Left lung (tissue), 10 donors: ENCODE measurements around the gene DNMT1. TPM values are rescaled to one million over a fixed set of nuclear protein-coding genes. Genes with fewer than 3 reads are reported as not detected.
A peak's percentile ranks its signal among the peaks of the same experiment; 100 is the strongest.
"Not testable (repeated sequence)": the region's sequence is repeated elsewhere in the genome, so short reads cannot be mapped to it uniquely, and the experiment has no call there.

Experiments used
- ATAC-seq: fragments of 200-7000 bp; cut with Tn5 transposase; one replicate; pipeline ENCODE4 v1.9.1; 2020; ENCODE audit warnings: moderate library complexity
- DNase-seq, 4 donors: peaks; one replicate each; pipeline ENCODE4 v3.0.0-alpha.2; 2013 to 2020
- H3K27ac ChIP-seq, 2 donors: fragments of 200-600 bp; sonication (generic) in 1 of 2; one replicate each; pipeline versions ENCODE4 v1.5.0 to v1.8.0; 2020 to 2021
- H3K27me3 ChIP-seq, 2 donors: fragments of 200-600 bp; sonication (generic) in 1 of 2; one replicate each; pipeline versions ENCODE4 v1.5.0 to v1.8.0; 2020 to 2021
- H3K36me3 ChIP-seq, 2 donors: fragments of 200-600 bp; sonication (generic) in 1 of 2; one replicate each; pipeline versions ENCODE4 v1.5.0 to v1.8.0; 2020 to 2021
- H3K4me1 ChIP-seq, 2 donors: fragments of 200-600 bp; one replicate each; pipeline ENCODE4 v1.8.0; 2021
- H3K4me3 ChIP-seq, 2 donors: fragments of 200-600 bp; sonication (generic) in 1 of 2; one replicate each; pipeline versions ENCODE4 v1.5.0 to v1.8.0; 2020 to 2021; ENCODE audit warnings: mild to moderate bottlenecking in 1 of 2
- H3K9me3 ChIP-seq, 2 donors: fragments of 200-600 bp; sonication (generic) in 1 of 2; one replicate each; pipeline versions ENCODE4 v1.5.0 to v1.8.0; 2020 to 2021
- CTCF ChIP-seq, 2 donors: fragments of 200-600 bp; sonication (generic) in 1 of 2; IDR thresholded peaks; one replicate each; pipeline versions ENCODE4 v1.5.0 to v1.8.0; 2021; ENCODE audit warnings: antibody characterized with exemption in 2 of 2
- intact Hi-C, 2 donors: fragments of 100-400 bp; cut with DNase I; formaldehyde crosslinking; loops; one replicate each; pipeline versions ENCODE4 v1.11.2 to v1.14.2; 2022
- polyA plus RNA-seq, 6 donors: library from polyadenylated mRNA; unstranded; fragments of 120-200 nt; gene quantifications; one replicate each; pipeline ENCODE4 v1.2.1, GENCODE V29; 2013; ENCODE audit not compliant: insufficient read length in 6 of 6
- total RNA-seq, 2 donors: library from RNA; stranded (reverse); fragmentation: NEBNext Ultra II Directional; extraction: Animal tissue kit (Norgen Biotek cat#: 25700); gene quantifications; one replicate each; pipeline ENCODE4 v1.2.1, GENCODE V29; 2021
- donor health status: DM: no; HTN: yes; CAD: no.
- donor health status: DM: no; HTN: no; CAD: no.

DNMT1 gene
- total and polyA plus RNA-seq, 8 donors: 65.1 to 191 (median 144) TPM

GRCh38 chr19:10206226-10206885 lies 11.6 kb upstream of the DNMT1 start:
- peaks cover 0 to 3% of the 10 kb centered on the region in 2 donors for H3K4me1 ChIP-seq
- ATAC-seq: peak; percentile 97
- intact Hi-C loops: no loop called here
- DNase-seq: peak in 3 of 4 donors; percentile 73 to 80 (median 80)
- H3K27ac ChIP-seq: peak overlapping the region in 1 of 2 donors; percentile 62
- no peak for TF ChIP-seq CTCF (IDR thresholded peaks at IDR 0.05)
- H3K9me3 ChIP-seq: peaks cover 0 to 5% of the 10 kb centered on the region in 2 donors
- no peaks in the 10 kb centered on the region for H3K36me3 ChIP-seq
- no peaks in the 10 kb centered on the region for H3K27me3 ChIP-seq
- no peak overlapping the region for H3K4me3 ChIP-seq

GRCh38 chr19:10205636-10206035 lies 10.9 kb upstream of the DNMT1 start:
- Histone ChIP-seq H3K4me3 (no peak overlapping the region), H3K27ac (peak overlapping the region in 1 of 2 donors; percentile 62)

GRCh38 chr19:10203686-10204085 lies 8.9 kb upstream of the DNMT1 start:
- DNase-seq: no peak
- no peak for ATAC-seq
- Histone ChIP-seq H3K27me3 (no peaks in the 10 kb centered on the region), H3K27ac (no peak overlapping the region), H3K9me3 (peaks cover 0 to 5% of the 10 kb centered on the region in 2 donors), H3K4me1 (peaks cover 0 to 10% of the 10 kb centered on the region in 2 donors), H3K36me3 (no peaks in the 10 kb centered on the region), H3K4me3 (no peak overlapping the region)
- TF ChIP-seq CTCF (IDR thresholded peaks at IDR 0.05): no peak
- intact Hi-C loops: no loop called here

More at GRCh38 chr19:10205636-10206035, 10.9 kb upstream of the DNMT1 start:
- ATAC-seq (no peak), DNase-seq (no peak)
- Histone ChIP-seq H3K27me3 (no peaks in the 10 kb centered on the region), H3K9me3 (peaks cover 0 to 5% of the 10 kb centered on the region in 2 donors), H3K4me1 (peaks cover 0 to 3% of the 10 kb centered on the region in 2 donors), H3K36me3 (no peaks in the 10 kb centered on the region)
- TF ChIP-seq CTCF (IDR thresholded peaks at IDR 0.05): no peak
- intact Hi-C loops: no loop called here

- no peak for TF ChIP-seq CTCF (IDR thresholded peaks at IDR 0.05)
- Histone ChIP-seq H3K9me3 (no peaks in the 10 kb centered on the region), H3K36me3 (no peaks in the 10 kb centered on the region), H3K4me1 (peaks cover 0 to 20% of the 10 kb centered on the region in 2 donors), H3K4me3 (no peak overlapping the region), H3K27ac (no peak overlapping the region), H3K27me3 (no peaks in the 10 kb centered on the region)
- intact Hi-C loops: no loop called here
- DNase-seq (no peak), ATAC-seq (no peak)
Observed at GRCh38 chr19:10201176-10201575, 6.4 kb upstream of the DNMT1 start.

- intact Hi-C loops, DNase-seq, H3K27me3 ChIP-seq, H3K4me3 ChIP-seq, ATAC-seq, H3K27ac ChIP-seq, H3K36me3 ChIP-seq, H3K9me3 ChIP-seq: not testable (repeated sequence)
- peaks cover 0 to 22% of the 10 kb centered on the region in 2 donors for H3K4me1 ChIP-seq
Observed at GRCh38 chr19:10200101-10200500, 5.3 kb upstream of the DNMT1 start.

GRCh38 chr19:10198889-10199644 lies 4.3 kb upstream of the DNMT1 start:
- DNase-seq, H3K4me3 ChIP-seq, H3K27me3 ChIP-seq, intact Hi-C loops, ATAC-seq, H3K36me3 ChIP-seq, H3K9me3 ChIP-seq: not testable (repeated sequence)
- peaks cover 0 to 24% of the 10 kb centered on the region in 2 donors for H3K4me1 ChIP-seq
- H3K27ac ChIP-seq: peak overlapping the region; percentile 33 to 67
